ENCODE measurements around the gene DNAH5. TPM values are rescaled to one million over a fixed set of nuclear protein-coding genes. Genes with fewer than 3 reads are reported as not detected.

Gene DNAH5
- 0.78 to 1.4 TPM (median 1.1 TPM) in 5 replicates for total RNA-seq (2022; extraction: Qiagen RNA extraction; ENCODE audit: low read depth)

GRCh38 chr5:13944560-13945199, at the start of gene DNAH5:
Gene DNAH5 (minus strand): TSS chr5:13944688. CDS start chr5:13944438, 250 bp downstream.

Other genes with a start within 250 kb of the DNAH5 start
- gene TRIO, start 198.7 kb upstream of the DNAH5 start, total RNA-seq (2022; extraction: Qiagen RNA extraction; ENCODE audit: low read depth): 95.1 to 115 TPM (median 98.1 TPM) in 5 replicates